ENCODE results near the gene ABCB6.
"Not testable (repeated sequence)": the region's sequence is repeated elsewhere in the genome, so short reads cannot be mapped to it uniquely, and the experiment has no call there.

The ABCB6 gene

GRCh38 chr2:219213026-219213415 lies 5.7 kb downstream of the ABCB6 start:
- no peak for DNase-seq

GRCh38 chr2:219210886-219211362 lies 7.8 kb downstream of the ABCB6 start:
- DNase-seq = no peak

GRCh38 chr2:219210196-219210885 lies 8.4 kb downstream of the ABCB6 start:
- DNase-seq = no peak

GRCh38 chr2:219209236-219210195 lies 9.2 kb downstream of the ABCB6 start:
- no peak for DNase-seq

GRCh38 chr2:219207884-219208740 lies 10.6 kb downstream of the ABCB6 start:
- DNase-seq = no peak

- no peak for DNase-seq
Measured at GRCh38 chr2:219207134-219207883, 11.4 kb downstream of the ABCB6 start.

GRCh38 chr2:219206328-219207133 lies 12.2 kb downstream of the ABCB6 start, which contains the start of gene ZFAND2B:
Gene ZFAND2B, plus strand, starts transcription at chr2:219206782. Its CDS starts 206 bp downstream, at chr2:219206988.
- peak; percentile 94 for DNase-seq

GRCh38 chr2:219205981-219206327 lies 12.8 kb downstream of the ABCB6 start:
- no peak for DNase-seq

- DNase-seq = no peak
Measured at GRCh38 chr2:219205165-219205538, 13.6 kb downstream of the ABCB6 start.

GRCh38 chr2:219204425-219205164 lies 14.2 kb downstream of the ABCB6 start:
- DNase-seq = no peak

- not testable (repeated sequence) for DNase-seq
Measured at GRCh38 chr2:219201331-219201730, 17.4 kb downstream of the ABCB6 start.

GRCh38 chr2:219200502-219201326 lies 18.0 kb downstream of the ABCB6 start:
- not testable (repeated sequence) for DNase-seq

- no peak for DNase-seq
Measured at GRCh38 chr2:219199470-219200211, 19.1 kb downstream of the ABCB6 start.

- DNase-seq = no peak
Measured at GRCh38 chr2:219198974-219199373, 19.8 kb downstream of the ABCB6 start.

GRCh38 chr2:219197388-219197787 lies 21.4 kb downstream of the ABCB6 start:
- no peak for DNase-seq

- DNase-seq = no peak
Measured at GRCh38 chr2:219186754-219187456, 31.9 kb downstream of the ABCB6 start.

GRCh38 chr2:219184121-219184520 lies 34.6 kb downstream of the ABCB6 start:
- DNase-seq = no peak

GRCh38 chr2:219183151-219183772 lies 35.5 kb downstream of the ABCB6 start:
- no peak for DNase-seq
